IMR-90 (cell line): ENCODE measurements around the gene LSMEM2.

Experiments used
- BHLHE40 ChIP-seq: fragments of 150-350 bp; IDR thresholded peaks from 2 replicates; pipeline ENCODE4 v1.6.1; 2016; ENCODE audit warnings: mild to moderate bottlenecking, low read depth, low read length
- CEBPB ChIP-seq: IDR thresholded peaks from 2 replicates; pipeline ENCODE4 v1.6.1; 2012; ENCODE audit warnings: low read depth, low read length, improper control_type of control experiment
- MAFK ChIP-seq: IDR thresholded peaks from 2 replicates; pipeline ENCODE4 v1.6.1; 2012; ENCODE audit warnings: low read depth, low read length, improper control_type of control experiment
- MAZ ChIP-seq: IDR thresholded peaks from 2 replicates; pipeline ENCODE4 v1.6.1; 2012; ENCODE audit warnings: low read depth, mild to moderate bottlenecking, low read length, improper control_type of control experiment, moderate library complexity, borderline replicate concordance
- MXI1 ChIP-seq: IDR thresholded peaks from 2 replicates; pipeline ENCODE4 v1.6.1; 2012; ENCODE audit warnings: low read depth, mild to moderate bottlenecking, low read length, moderate library complexity, borderline replicate concordance
- POLR2A ChIP-seq: IDR thresholded peaks from 2 replicates; pipeline ENCODE4 v1.6.1; 2012; ENCODE audit warnings: mild to moderate bottlenecking, low read depth, low read length
- RAD21 ChIP-seq: IDR thresholded peaks from 2 replicates; pipeline ENCODE4 v1.6.1; 2012; ENCODE audit warnings: low read length, improper control_type of control experiment
- RCOR1 ChIP-seq: IDR thresholded peaks from 2 replicates; pipeline ENCODE4 v1.6.1; 2012; ENCODE audit warnings: mild to moderate bottlenecking, low read length, improper control_type of control experiment; ENCODE audit not compliant: insufficient replicate concordance
- RFX5 ChIP-seq: IDR thresholded peaks from 2 replicates; pipeline ENCODE4 v1.8.0; 2012; ENCODE audit warnings: low read depth, mild to moderate bottlenecking, low read length, moderate library complexity
- TF ChIP-seq, protein P1 (sequence below): conservative IDR thresholded peaks from 2 replicates; pipeline ENCODE4 v1.5.1; 2012; ENCODE audit warnings: mild to moderate bottlenecking, low read depth, low read length, improper control_type of control experiment
- TF ChIP-seq, protein P2 (sequence below): fragments of 150-350 bp; IDR thresholded peaks from 2 replicates; pipeline ENCODE4 v1.6.1; 2017; ENCODE audit warnings: mild to moderate bottlenecking, antibody characterized with exemption, low read length, low read depth

DNA sequence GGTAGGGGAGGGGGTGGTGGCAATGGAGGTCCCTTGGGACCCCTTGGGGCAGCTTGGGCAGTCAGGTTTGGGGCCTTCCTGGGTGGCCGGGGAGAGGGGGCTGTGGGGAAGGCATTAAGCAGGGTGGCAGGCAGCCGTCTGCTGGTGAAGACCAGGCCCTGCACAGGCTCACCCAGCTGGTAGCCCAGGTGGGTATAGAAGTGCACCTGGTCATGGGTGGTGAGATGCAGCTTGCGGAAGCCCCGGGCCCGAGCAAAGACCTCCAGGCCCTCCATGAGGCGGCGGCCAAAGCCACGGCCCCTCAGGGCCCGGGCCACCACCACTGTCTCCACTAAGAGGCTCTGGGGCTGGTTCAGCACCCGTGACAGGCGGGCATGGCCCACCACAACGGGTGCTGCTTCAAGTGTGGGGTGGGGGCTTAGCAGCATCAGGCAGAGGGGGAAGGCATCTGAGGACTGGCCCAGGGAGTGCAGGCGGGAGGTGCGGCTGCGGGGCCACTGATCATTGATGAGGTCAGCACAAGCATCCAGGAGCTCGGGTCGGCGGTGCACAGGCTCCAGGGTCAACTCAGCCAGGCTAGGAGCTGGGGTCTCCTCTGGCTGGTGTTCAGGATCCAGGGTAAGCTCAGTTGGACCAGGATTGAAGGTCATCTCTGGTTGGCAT, 18.0 kb downstream of the LSMEM2 start:
- TF ChIP-seq, protein P1, sequence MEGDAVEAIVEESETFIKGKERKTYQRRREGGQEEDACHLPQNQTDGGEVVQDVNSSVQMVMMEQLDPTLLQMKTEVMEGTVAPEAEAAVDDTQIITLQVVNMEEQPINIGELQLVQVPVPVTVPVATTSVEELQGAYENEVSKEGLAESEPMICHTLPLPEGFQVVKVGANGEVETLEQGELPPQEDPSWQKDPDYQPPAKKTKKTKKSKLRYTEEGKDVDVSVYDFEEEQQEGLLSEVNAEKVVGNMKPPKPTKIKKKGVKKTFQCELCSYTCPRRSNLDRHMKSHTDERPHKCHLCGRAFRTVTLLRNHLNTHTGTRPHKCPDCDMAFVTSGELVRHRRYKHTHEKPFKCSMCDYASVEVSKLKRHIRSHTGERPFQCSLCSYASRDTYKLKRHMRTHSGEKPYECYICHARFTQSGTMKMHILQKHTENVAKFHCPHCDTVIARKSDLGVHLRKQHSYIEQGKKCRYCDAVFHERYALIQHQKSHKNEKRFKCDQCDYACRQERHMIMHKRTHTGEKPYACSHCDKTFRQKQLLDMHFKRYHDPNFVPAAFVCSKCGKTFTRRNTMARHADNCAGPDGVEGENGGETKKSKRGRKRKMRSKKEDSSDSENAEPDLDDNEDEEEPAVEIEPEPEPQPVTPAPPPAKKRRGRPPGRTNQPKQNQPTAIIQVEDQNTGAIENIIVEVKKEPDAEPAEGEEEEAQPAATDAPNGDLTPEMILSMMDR, result no peak
- TF ChIP-seq RFX5 (no peak), MAZ (no peak), POLR2A (no peak), BHLHE40 (no peak), MXI1 (no peak), RAD21 (no peak), RCOR1 (no peak), CEBPB (no peak), MAFK (no peak)
- TF ChIP-seq, protein P2, sequence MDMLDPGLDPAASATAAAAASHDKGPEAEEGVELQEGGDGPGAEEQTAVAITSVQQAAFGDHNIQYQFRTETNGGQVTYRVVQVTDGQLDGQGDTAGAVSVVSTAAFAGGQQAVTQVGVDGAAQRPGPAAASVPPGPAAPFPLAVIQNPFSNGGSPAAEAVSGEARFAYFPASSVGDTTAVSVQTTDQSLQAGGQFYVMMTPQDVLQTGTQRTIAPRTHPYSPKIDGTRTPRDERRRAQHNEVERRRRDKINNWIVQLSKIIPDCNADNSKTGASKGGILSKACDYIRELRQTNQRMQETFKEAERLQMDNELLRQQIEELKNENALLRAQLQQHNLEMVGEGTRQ, result no peak
